OCI-LY7 (cell line): ENCODE measurements around the gene GDA.

Experiments used
- CTCF ChIP-seq: fragments of 200-600 bp; sonication (generic); conservative IDR thresholded peaks from 2 replicates; pipeline ENCODE4 v1.5.1; 2014; ENCODE audit warnings: mild to moderate bottlenecking, antibody characterized with exemption, low read length, moderate library complexity, mixed read lengths
- EZH2phosphoT487 ChIP-seq: fragments of 200-600 bp; sonication (generic); IDR thresholded peaks from 2 replicates; pipeline ENCODE4 v1.6.1; 2018; ENCODE audit warnings: low read depth, borderline replicate concordance, mild to moderate bottlenecking, mixed run types, antibody characterized with exemption, low read length, moderate library complexity, mixed read lengths

- TF ChIP-seq CTCF = no peak
- no peak for TF ChIP-seq EZH2phosphoT487
Observed at GRCh38 chr9:72200452-72200851, 51.2 kb downstream of the GDA start.
